Measurements from ENCODE around the gene NAP1L4. TPM values are rescaled to one million over a fixed set of nuclear protein-coding genes. Genes with fewer than 3 reads are reported as not detected.

NAP1L4 gene
- total RNA-seq, 1 donor from 2014 or later, result 171 TPM

DNA sequence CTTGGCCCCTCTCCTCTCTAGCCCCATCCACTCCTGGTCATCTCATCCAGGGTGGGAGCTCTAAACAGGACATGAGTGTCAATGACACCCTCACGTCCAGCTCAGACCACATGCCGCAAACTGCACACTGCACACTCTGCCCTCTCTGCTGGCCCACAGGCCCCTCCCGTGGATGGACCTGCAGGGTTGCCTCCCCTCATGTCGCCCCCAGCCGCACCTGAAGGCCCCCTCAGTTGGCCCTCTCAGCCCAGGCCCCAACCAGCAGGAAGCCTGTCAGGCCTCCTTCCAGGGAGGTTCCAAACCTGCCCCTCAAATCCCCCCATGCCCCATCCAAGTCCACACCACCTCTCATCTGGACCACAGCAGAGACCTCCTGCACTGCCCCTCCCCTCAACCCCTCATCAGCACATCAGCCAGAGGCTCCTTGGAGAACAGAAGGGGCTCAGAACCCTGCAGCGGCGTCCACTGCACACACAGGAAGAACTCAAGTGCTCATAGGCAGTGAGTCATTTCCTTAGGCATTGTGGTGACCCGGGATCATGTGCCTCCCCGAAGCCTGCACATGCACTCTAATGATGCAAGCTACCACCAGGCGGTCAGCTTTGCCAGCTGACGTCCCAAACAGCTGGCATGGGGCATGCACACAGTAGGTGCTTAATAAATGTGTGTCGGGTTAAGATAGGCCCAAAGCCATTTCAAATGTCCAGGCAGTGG lies 93.6 kb downstream of the NAP1L4 start:
- Mint-ChIP-seq H3K4me1 (peaks cover 8% of the 10 kb centered on the region), H3K4me3 (no peak overlapping the region), H3K27ac (no peak overlapping the region), H3K9me3 (no peaks in the 10 kb centered on the region), H3K36me3 (no peaks in the 10 kb centered on the region), H3K27me3 (ENCODE audit: low read depth) (no peaks in the 10 kb centered on the region)
- DNase-seq (ENCODE audit: low spot score in 2 of 2, unreplicated experiment in 2 of 2), result no peak
- TF ChIP-seq, protein P1, sequence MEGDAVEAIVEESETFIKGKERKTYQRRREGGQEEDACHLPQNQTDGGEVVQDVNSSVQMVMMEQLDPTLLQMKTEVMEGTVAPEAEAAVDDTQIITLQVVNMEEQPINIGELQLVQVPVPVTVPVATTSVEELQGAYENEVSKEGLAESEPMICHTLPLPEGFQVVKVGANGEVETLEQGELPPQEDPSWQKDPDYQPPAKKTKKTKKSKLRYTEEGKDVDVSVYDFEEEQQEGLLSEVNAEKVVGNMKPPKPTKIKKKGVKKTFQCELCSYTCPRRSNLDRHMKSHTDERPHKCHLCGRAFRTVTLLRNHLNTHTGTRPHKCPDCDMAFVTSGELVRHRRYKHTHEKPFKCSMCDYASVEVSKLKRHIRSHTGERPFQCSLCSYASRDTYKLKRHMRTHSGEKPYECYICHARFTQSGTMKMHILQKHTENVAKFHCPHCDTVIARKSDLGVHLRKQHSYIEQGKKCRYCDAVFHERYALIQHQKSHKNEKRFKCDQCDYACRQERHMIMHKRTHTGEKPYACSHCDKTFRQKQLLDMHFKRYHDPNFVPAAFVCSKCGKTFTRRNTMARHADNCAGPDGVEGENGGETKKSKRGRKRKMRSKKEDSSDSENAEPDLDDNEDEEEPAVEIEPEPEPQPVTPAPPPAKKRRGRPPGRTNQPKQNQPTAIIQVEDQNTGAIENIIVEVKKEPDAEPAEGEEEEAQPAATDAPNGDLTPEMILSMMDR (IDR thresholded peaks at IDR 0.05; ENCODE audit: unreplicated experiment), result no peak

DNA sequence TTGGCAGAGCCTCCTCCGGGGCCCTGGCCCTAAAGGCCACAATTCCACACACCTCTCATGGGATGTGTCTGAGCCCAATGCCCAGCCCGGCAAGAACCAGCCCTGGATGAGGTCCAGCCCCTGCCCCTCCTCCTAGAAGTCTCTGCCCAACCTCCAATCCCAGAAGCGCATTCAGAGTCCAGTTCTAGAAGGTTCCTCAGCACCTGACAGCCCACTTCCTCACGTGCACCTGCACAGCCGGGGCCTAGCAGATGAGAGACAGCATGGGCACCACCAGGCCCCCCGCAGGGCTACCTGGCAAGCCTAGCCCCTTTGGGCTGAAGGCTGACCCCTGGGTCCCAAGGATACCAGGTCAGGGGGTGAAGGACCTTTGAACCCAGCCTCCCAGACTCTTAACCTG lies 95.1 kb downstream of the NAP1L4 start:
- TF ChIP-seq, protein P1 (IDR thresholded peaks at IDR 0.05; ENCODE audit: unreplicated experiment), result no peak
- H3K27ac Mint-ChIP-seq, result no peak overlapping the region
- no peak overlapping the region for H3K4me3 Mint-ChIP-seq
- H3K27me3 Mint-ChIP-seq (ENCODE audit: low read depth), result no peaks in the 10 kb centered on the region
- no peak for DNase-seq (ENCODE audit: low spot score in 2 of 2, unreplicated experiment in 2 of 2)
- no peaks in the 10 kb centered on the region for H3K9me3 Mint-ChIP-seq
- peaks cover 12% of the 10 kb centered on the region for H3K4me1 Mint-ChIP-seq
- no peaks in the 10 kb centered on the region for H3K36me3 Mint-ChIP-seq

DNA sequence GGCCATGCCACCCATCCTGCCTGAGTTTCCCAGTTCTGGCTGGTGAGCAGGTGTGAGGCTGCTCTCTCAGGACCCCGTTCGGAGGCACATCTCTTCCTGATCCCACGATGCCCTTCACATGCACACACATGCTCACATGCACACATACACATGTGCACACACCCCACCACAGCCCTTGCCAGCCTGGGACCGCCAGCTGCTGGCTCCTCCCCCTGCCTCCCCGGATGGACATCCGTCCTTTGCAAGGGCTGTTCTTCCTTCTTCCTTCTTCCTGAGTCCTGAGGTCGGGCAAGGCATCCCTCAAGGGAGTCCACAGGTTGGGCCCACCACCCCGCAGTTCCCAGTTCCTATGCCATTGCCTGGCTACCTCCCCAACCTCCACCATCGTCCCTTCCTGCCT lies 96.1 kb downstream of the NAP1L4 start:
- Mint-ChIP-seq H3K27me3 (ENCODE audit: low read depth) (no peaks in the 10 kb centered on the region), H3K9me3 (no peaks in the 10 kb centered on the region), H3K36me3 (no peaks in the 10 kb centered on the region), H3K4me1 (peaks cover 19% of the 10 kb centered on the region), H3K4me3 (no peak overlapping the region), H3K27ac (no peak overlapping the region)
- TF ChIP-seq, protein P1 (IDR thresholded peaks at IDR 0.05; ENCODE audit: unreplicated experiment), result no peak
- no peak for DNase-seq (ENCODE audit: low spot score in 2 of 2, unreplicated experiment in 2 of 2)

Other genes with a start within 250 kb of the NAP1L4 start
- 132 to 148 TPM (median 146 TPM) in 3 replicates for gene CDKN1C, start 106.6 kb downstream of the NAP1L4 start, total RNA-seq
- gene PHLDA2, start 62.9 kb downstream of the NAP1L4 start, total RNA-seq, result 1.3 to 1.9 TPM (median 1.5 TPM) in 3 replicates
- gene CARS1, start 65.1 kb upstream of the NAP1L4 start, total RNA-seq, result 32.7 to 33.4 TPM (median 32.9 TPM) in 3 replicates
- 31.6 to 37.1 TPM (median 34.4 TPM) in 3 replicates for gene OSBPL5, start 173.0 kb upstream of the NAP1L4 start, total RNA-seq
- not detected in 3 replicates for gene MRGPRG, start 226.5 kb upstream of the NAP1L4 start, total RNA-seq
- gene MRGPRE, start 240.1 kb upstream of the NAP1L4 start, total RNA-seq, result not detected in 3 replicates

All from mesothelial cell of epicardium (in vitro differentiated cells).